Panc1 (cell line): Measurements from ENCODE around the gene CLIC6. TPM values are rescaled to one million over a fixed set of nuclear protein-coding genes. Genes with fewer than 3 reads are reported as not detected.
"Not testable (repeated sequence)": the region's sequence is repeated elsewhere in the genome, so short reads cannot be mapped to it uniquely, and the experiment has no call there.

Source experiments
- ATAC-seq: fragments of 200-7000 bp; cut with Tn5 transposase; 2 replicates; pipeline ENCODE4 v1.9.1; 2020; ENCODE audit warnings: mild to moderate bottlenecking, moderate library complexity
- BruUV-seq: library from RNA; stranded (reverse); fragments of 400-500 nt; replicated peaks from 2 replicates; lab custom pipeline; 2021; lab: Mats Ljungman, UMichigan
- CTCF ChIA-PET: fragments of 300-600 bp; sonication (Branson Sonifier 250); formaldehyde crosslinking; loops from one replicate; lab custom pipeline; 2022; ENCODE audit warnings: antibody characterized with exemption; lab: Charles Lee
- POLR2A ChIA-PET: fragments of 300-600 bp; sonication (Branson Sonifier 250); formaldehyde crosslinking; loops from one replicate; lab custom pipeline; 2022; ENCODE audit warnings: antibody characterized with exemption; lab: Charles Lee
- DNase-seq: peaks from one replicate; pipeline ENCODE4 v3.0.0-alpha.2; 2010; ENCODE audit warnings: low read depth, low spot score
- H3K27ac ChIP-seq: 2 replicates; pipeline ENCODE4 v1.5.1; 2011; ENCODE audit warnings: mild to moderate bottlenecking, low read length, inconsistent platforms
- H3K27me3 ChIP-seq: fragments of 200-500 bp; sonication (Bioruptor generic); 2 replicates; pipeline ENCODE4 v1.6.0; 2014; ENCODE audit warnings: low read length, inconsistent platforms; ENCODE audit not compliant: control insufficient read depth, insufficient read depth
- H3K36me3 ChIP-seq: fragments of 200-500 bp; sonication (Bioruptor generic); 2 replicates; pipeline ENCODE4 v1.5.1; 2014; ENCODE audit warnings: inconsistent platforms, mild to moderate bottlenecking, low read length, moderate library complexity; ENCODE audit not compliant: control insufficient read depth, insufficient read depth
- H3K4me1 ChIP-seq: 2 replicates; pipeline ENCODE4 v1.5.1; 2011; ENCODE audit warnings: inconsistent platforms, mild to moderate bottlenecking, low read length, moderate library complexity; ENCODE audit not compliant: control insufficient read depth, insufficient read depth
- H3K4me3 ChIP-seq, 2 experiments: 2 replicates each; pipeline ENCODE4 v1.5.1; 2011 to 2012; ENCODE audit warnings: low read depth in 2 of 2, low read length in 2 of 2, mild to moderate bottlenecking in 2 of 2, inconsistent platforms in 1 of 2, moderate library complexity in 1 of 2
- H3K9me3 ChIP-seq: fragments of 200-500 bp; sonication (Bioruptor generic); 2 replicates; pipeline ENCODE4 v1.5.1; 2014; ENCODE audit warnings: low read depth, mild to moderate bottlenecking, inconsistent platforms, low read length, moderate library complexity; ENCODE audit not compliant: control insufficient read depth, insufficient read depth
- POLR2AphosphoS5 ChIP-seq: IDR thresholded peaks from 2 replicates; pipeline ENCODE4 v1.6.1; 2012; ENCODE audit warnings: mild to moderate bottlenecking, low read depth, low read length, moderate library complexity
- REST ChIP-seq, 2 experiments: IDR thresholded peaks; 2 replicates each; pipeline ENCODE4 v1.6.1; 2011 to 2012; ENCODE audit warnings: low read depth in 2 of 2, control low read depth in 1 of 2, low read length in 1 of 2, mild to moderate bottlenecking in 1 of 2, moderate library complexity in 1 of 2; ENCODE audit not compliant: insufficient read depth in 1 of 2
- SIN3A ChIP-seq: IDR thresholded peaks from 2 replicates; pipeline ENCODE4 v1.6.1; 2012; ENCODE audit warnings: low read depth, mild to moderate bottlenecking, low read length, moderate library complexity, borderline replicate concordance; ENCODE audit not compliant: insufficient read depth
- TCF7L2 ChIP-seq: IDR thresholded peaks from 2 replicates; pipeline ENCODE4 v1.6.1; 2011; ENCODE audit warnings: mild to moderate bottlenecking, low read depth, low read length, inconsistent platforms
- in situ Hi-C: cut with HindIII; loops from 2 replicates; pipeline ENCODE4 v1.10.0; 2016; ENCODE audit warnings: low sequenced_read_pairs, low pct_unique_long_range_greater_than_20kb
- intact Hi-C: fragments of 100-400 bp; cut with micrococcal nuclease; formaldehyde crosslinking; loops from one replicate; pipeline ENCODE4 v1.10.0; 2022; ENCODE audit not compliant: unreplicated experiment
- total RNA-seq: library from RNA; stranded (reverse); gene quantifications from one replicate; pipeline ENCODE4 v1.2.1, GENCODE V29; 2021; ENCODE audit not compliant: unreplicated experiment
- TF ChIP-seq, protein P1 (sequence below): fragments of 450-650 bp; IDR thresholded peaks from 2 replicates; pipeline ENCODE4 v1.5.1; 2017; ENCODE audit warnings: mild to moderate bottlenecking

Gene CLIC6
- total RNA-seq, 1 experiment from 2014 or later = 0.05 TPM

- ATAC-seq (peak; percentile 51), DNase-seq (no peak)
- ChIA-PET POLR2A (no interaction called here), CTCF (no interaction called here)
- BruUV-seq = no TSS peak
- Histone ChIP-seq H3K27me3 (peaks cover 25% of the 10 kb centered on the region), H3K4me1 (no peaks in the 10 kb centered on the region), H3K27ac (no peak overlapping the region), H3K9me3 (no peaks in the 10 kb centered on the region), H3K4me3 (peak overlapping the region; percentile 15 to 29; a peak in 3 of 4 replicates), H3K36me3 (no peaks in the 10 kb centered on the region)
- TF ChIP-seq REST (IDR thresholded peaks at IDR 0.05; ENCODE audit: insufficient read depth in 1 of 2, low read depth in 2 of 2, low read length in 1 of 2) (no peak), TCF7L2 (no peak), POLR2AphosphoS5 (no peak), SIN3A (no peak)
- TF ChIP-seq, protein P1, sequence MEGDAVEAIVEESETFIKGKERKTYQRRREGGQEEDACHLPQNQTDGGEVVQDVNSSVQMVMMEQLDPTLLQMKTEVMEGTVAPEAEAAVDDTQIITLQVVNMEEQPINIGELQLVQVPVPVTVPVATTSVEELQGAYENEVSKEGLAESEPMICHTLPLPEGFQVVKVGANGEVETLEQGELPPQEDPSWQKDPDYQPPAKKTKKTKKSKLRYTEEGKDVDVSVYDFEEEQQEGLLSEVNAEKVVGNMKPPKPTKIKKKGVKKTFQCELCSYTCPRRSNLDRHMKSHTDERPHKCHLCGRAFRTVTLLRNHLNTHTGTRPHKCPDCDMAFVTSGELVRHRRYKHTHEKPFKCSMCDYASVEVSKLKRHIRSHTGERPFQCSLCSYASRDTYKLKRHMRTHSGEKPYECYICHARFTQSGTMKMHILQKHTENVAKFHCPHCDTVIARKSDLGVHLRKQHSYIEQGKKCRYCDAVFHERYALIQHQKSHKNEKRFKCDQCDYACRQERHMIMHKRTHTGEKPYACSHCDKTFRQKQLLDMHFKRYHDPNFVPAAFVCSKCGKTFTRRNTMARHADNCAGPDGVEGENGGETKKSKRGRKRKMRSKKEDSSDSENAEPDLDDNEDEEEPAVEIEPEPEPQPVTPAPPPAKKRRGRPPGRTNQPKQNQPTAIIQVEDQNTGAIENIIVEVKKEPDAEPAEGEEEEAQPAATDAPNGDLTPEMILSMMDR = no peak
- intact Hi-C loops = no loop called here
- in situ Hi-C loops = no loop called here
These were observed 520 bp downstream of the CLIC6 start for GRCh38 chr21:34669149-34669879.

DNA sequence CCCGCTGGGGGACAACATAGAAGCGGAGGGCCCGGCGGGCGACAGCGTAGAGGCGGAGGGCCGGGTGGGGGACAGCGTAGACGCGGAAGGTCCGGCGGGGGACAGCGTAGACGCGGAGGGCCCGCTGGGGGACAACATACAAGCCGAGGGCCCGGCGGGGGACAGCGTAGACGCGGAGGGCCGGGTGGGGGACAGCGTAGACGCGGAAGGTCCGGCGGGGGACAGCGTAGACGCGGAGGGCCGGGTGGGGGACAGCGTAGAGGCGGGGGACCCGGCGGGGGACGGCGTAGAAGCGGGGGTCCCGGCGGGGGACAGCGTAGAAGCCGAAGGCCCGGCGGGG, 1.1 kb downstream of the CLIC6 start:
- POLR2A ChIA-PET, CTCF ChIA-PET: not testable (repeated sequence)
- H3K4me3 ChIP-seq = peak overlapping the region; percentile 15 to 37

DNA sequence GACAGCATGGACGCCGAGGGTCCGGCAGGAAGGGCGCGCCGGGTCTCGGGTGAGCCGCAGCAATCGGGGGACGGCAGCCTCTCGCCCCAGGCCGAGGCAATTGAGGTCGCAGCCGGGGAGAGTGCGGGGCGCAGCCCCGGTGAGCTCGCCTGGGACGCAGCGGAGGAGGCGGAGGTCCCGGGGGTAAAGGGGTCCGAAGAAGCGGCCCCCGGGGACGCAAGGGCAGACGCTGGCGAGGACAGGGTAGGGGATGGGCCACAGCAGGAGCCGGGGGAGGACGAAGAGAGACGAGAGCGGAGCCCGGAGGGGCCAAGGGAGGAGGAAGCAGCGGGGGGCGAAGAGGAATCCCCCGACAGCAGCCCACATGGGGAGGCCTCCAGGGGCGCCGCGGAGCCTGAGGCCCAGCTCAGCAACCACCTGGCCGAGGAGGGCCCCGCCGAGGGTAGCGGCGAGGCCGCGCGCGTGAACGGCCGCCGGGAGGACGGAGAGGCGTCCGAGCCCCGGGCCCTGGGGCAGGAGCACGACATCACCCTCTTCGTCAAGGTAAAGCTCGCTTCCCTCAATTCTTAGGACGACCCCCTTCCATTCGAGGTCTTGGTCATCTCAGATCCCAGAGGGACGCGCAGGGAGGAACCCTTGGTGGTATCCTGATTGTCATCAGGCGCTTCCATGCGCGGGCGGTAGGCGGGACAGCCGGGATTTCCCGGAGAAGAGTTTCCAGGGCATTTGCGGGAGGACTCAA, 1.6 kb downstream of the CLIC6 start:
- no peaks in the 10 kb centered on the region for H3K36me3 ChIP-seq
- no peak for DNase-seq
- POLR2A ChIA-PET = no interaction called here
- H3K4me3 ChIP-seq = peak overlapping the region; percentile 13 to 37; a peak in 3 of 4 replicates
- in situ Hi-C loops = no loop called here
- CTCF ChIA-PET = no interaction called here
- H3K27me3 ChIP-seq = peaks cover 28% of the 10 kb centered on the region
- no peaks in the 10 kb centered on the region for H3K4me1 ChIP-seq
- peak; percentile 55 for ATAC-seq
- no peak for TF ChIP-seq TCF7L2
- no peak for TF ChIP-seq POLR2AphosphoS5
- TF ChIP-seq, protein P1 = no peak
- no peak for TF ChIP-seq REST (IDR thresholded peaks at IDR 0.05; ENCODE audit: insufficient read depth in 1 of 2, low read depth in 2 of 2, low read length in 1 of 2)
- no peak for TF ChIP-seq SIN3A
- no peaks in the 10 kb centered on the region for H3K9me3 ChIP-seq
- H3K27ac ChIP-seq = no peak overlapping the region
- intact Hi-C loops = no loop called here
- no TSS peak for BruUV-seq

More for the DNA sequence above, 1.1 kb downstream of the CLIC6 start:
- H3K9me3 ChIP-seq, H3K4me1 ChIP-seq, intact Hi-C loops, H3K27ac ChIP-seq, H3K36me3 ChIP-seq, ATAC-seq, in situ Hi-C loops, DNase-seq, BruUV-seq: not testable (repeated sequence)
- peaks cover 28% of the 10 kb centered on the region for H3K27me3 ChIP-seq
